Endothelial cell of umbilical vein (primary cell): ENCODE data around the gene ALDH1L2. TPM values are rescaled to one million over a fixed set of nuclear protein-coding genes. Genes with fewer than 3 reads are reported as not detected.
"Not testable (repeated sequence)": the region's sequence is repeated elsewhere in the genome, so short reads cannot be mapped to it uniquely, and the experiment has no call there.

Experiments used
- BruUV-seq: library from RNA; stranded (reverse); fragments of 400-500 nt; replicated peaks from 2 replicates; lab custom pipeline; 2021; lab: Mats Ljungman, UMichigan
- CTCF ChIA-PET: fragments of 300-600, 350-600 bp; sonication (Branson Sonifier 250); formaldehyde crosslinking; loops from one replicate; lab custom pipeline; 2021; ENCODE audit warnings: antibody characterized with exemption, inconsistent platforms; lab: Charles Lee
- POLR2A ChIA-PET: fragments of 300-600, 350-600 bp; sonication (Branson Sonifier 250); formaldehyde crosslinking; loops from one replicate; lab custom pipeline; 2021; ENCODE audit warnings: antibody characterized with exemption, inconsistent platforms; lab: Charles Lee
- DNase-seq: peaks from one replicate; pipeline ENCODE4 v3.0.0-alpha.2; 2011; ENCODE audit warnings: low read depth, low spot score
- FAIRE-seq: peaks from 2 replicates; lab custom pipeline; 2011; peaks lifted over from hg19 to GRCh38; lab: Jason Lieb, UNC
- H2AFZ ChIP-seq: 2 replicates; pipeline ENCODE4 v1.6.0; 2012; ENCODE audit warnings: low read depth, low read length, control low read depth, inconsistent platforms
- H3K27ac ChIP-seq: 2 replicates; pipeline ENCODE4 v1.5.1; 2011; ENCODE audit warnings: low read depth, mild to moderate bottlenecking, control low read depth, low read length, moderate library complexity; ENCODE audit not compliant: insufficient read depth
- H3K27me3 ChIP-seq, 2 experiments: 2 replicates each; pipeline versions ENCODE4 v1.6.0 to v1.6.1; 2011; ENCODE audit warnings: low read length in 2 of 2, mixed read lengths in 1 of 2; ENCODE audit not compliant: control insufficient read depth in 2 of 2, insufficient read depth in 2 of 2
- H3K36me3 ChIP-seq, 2 experiments: 2 replicates in 1 of 2; 3 replicates in 1 of 2; pipeline ENCODE4 v1.5.1; 2011; ENCODE audit warnings: low read length in 2 of 2, mild to moderate bottlenecking in 1 of 2, moderate library complexity in 1 of 2; ENCODE audit not compliant: control insufficient read depth in 2 of 2, insufficient read depth in 2 of 2; ENCODE audit errors: extremely low read depth in 1 of 2
- H3K4me1 ChIP-seq: 3 replicates; pipeline ENCODE4 v1.5.1; 2011; ENCODE audit warnings: mild to moderate bottlenecking, low read length; ENCODE audit not compliant: control insufficient read depth, insufficient read depth; ENCODE audit errors: extremely low read depth
- H3K4me2 ChIP-seq: 2 replicates; pipeline ENCODE4 v1.6.1; 2011; ENCODE audit warnings: low read length, control low read depth, mixed read lengths; ENCODE audit not compliant: insufficient read depth
- H3K4me3 ChIP-seq, 3 experiments: fragments of 200-600 bp in 1 of 3; sonication (generic), shearing (Covaris generic) in 1 of 3; replicated peaks in 1 of 3; 2 replicates each; pipeline ENCODE4 v1.5.1; 2011 to 2016; ENCODE audit warnings: control low read depth in 3 of 3, low read length in 3 of 3, mild to moderate bottlenecking in 2 of 3, inconsistent platforms in 1 of 3, low read depth in 1 of 3, moderate library complexity in 1 of 3; ENCODE audit not compliant: insufficient read depth in 1 of 3
- H3K79me2 ChIP-seq: 2 replicates; pipeline ENCODE4 v1.6.0; 2012; ENCODE audit warnings: low read length, inconsistent platforms; ENCODE audit not compliant: control insufficient read depth, insufficient read depth
- H3K9ac ChIP-seq: replicated peaks from 2 replicates; pipeline ENCODE3; 2011; ENCODE audit warnings: low read length, control low read depth; ENCODE audit not compliant: insufficient read depth; ENCODE audit errors: extremely low read depth
- H3K9me1 ChIP-seq: replicated peaks from 3 replicates; pipeline ENCODE4 v1.6.0; 2011; ENCODE audit warnings: mild to moderate bottlenecking, low read length; ENCODE audit not compliant: control insufficient read depth, insufficient read depth; ENCODE audit errors: extremely low read depth
- H3K9me3 ChIP-seq: replicated peaks from 2 replicates; pipeline ENCODE4 v1.5.1; 2012; ENCODE audit warnings: low read length, inconsistent platforms; ENCODE audit not compliant: control insufficient read depth, insufficient read depth
- H4K20me1 ChIP-seq: replicated peaks from 2 replicates; pipeline ENCODE3; 2011; ENCODE audit warnings: mild to moderate bottlenecking, low read length; ENCODE audit not compliant: control insufficient read depth, insufficient read depth; ENCODE audit errors: extremely low read depth
- CTCF ChIP-seq, 2 donors: IDR thresholded peaks; 1 replicate in 1 of 2; 2 replicates in 1 of 2; pipeline ENCODE4 v1.5.1; 2011; ENCODE audit warnings: low read length in 2 of 2, mild to moderate bottlenecking in 2 of 2, moderate library complexity in 2 of 2, control low read depth in 1 of 2, inconsistent platforms in 1 of 2, low read depth in 1 of 2; ENCODE audit not compliant: insufficient read depth in 1 of 2; ENCODE audit errors: extremely low read depth in 1 of 2
- MYC ChIP-seq: IDR thresholded peaks from one replicate; pipeline ENCODE4 v1.6.1; 2011; ENCODE audit warnings: mild to moderate bottlenecking, low read depth, low read length
- dilution Hi-C: fragments of 300-500 bp; cut with MboI; formaldehyde crosslinking; loops from one replicate; pipeline ENCODE4 v1.15.0; 2019; ENCODE audit warnings: low sequenced_read_pairs; ENCODE audit not compliant: extremely low pct_ligation_motif_present
- intact Hi-C: fragments of 100-400 bp; cut with micrococcal nuclease; formaldehyde crosslinking; loops from one replicate; pipeline ENCODE4 v1.10.0; 2022
- polyA plus RNA-seq, 4 experiments: library from polyadenylated mRNA; depleted of rRNA in 3 of 4; stranded (reverse) in 3 of 4; unstranded in 1 of 4; fragments of >200 nt; gene quantifications; 2 replicates each; pipeline versions ENCODE4 v1.2.1 to v1.2.3, GENCODE V29; 2011 to 2012; ENCODE audit warnings: missing spikeins in 1 of 4
- total RNA-seq: library from RNA; stranded (reverse); gene quantifications from 2 replicates; pipeline ENCODE4 v1.2.3, GENCODE V29; 2021

ALDH1L2 gene
- total and polyA plus RNA-seq, 2 donors (not counting 3 experiments of a cell fraction or from before 2014, with no cell fraction given), result 1.4 to 2.5 TPM

- H3K9me1 ChIP-seq, H2AFZ ChIP-seq, DNase-seq, H4K20me1 ChIP-seq, POLR2A ChIA-PET, H3K27me3 ChIP-seq, intact Hi-C loops, H3K27ac ChIP-seq, H3K4me1 ChIP-seq, H3K4me2 ChIP-seq, H3K4me3 ChIP-seq, BruUV-seq, H3K79me2 ChIP-seq, H3K9ac ChIP-seq, H3K36me3 ChIP-seq, H3K9me3 ChIP-seq, FAIRE-seq, dilution Hi-C loops: not testable (repeated sequence)
- CTCF ChIA-PET, result interaction anchor here (1.2 kb wide), 1 partner anchor 596 kb away, joined by 3 read pairs; no protein-coding TSS in a partner anchor
These were observed 106.6 kb downstream of the ALDH1L2 start for GRCh38 chr12:104977688-104978087.

- dilution Hi-C loops (no loop called here), intact Hi-C loops (loop anchor here (1.0 kb wide), 1 partner anchor 10 kb away; the partner anchor contains the start of gene NOPCHAP1)
- Histone ChIP-seq H3K4me3 (no peak overlapping the region), H3K9ac (no peak overlapping the region), H3K4me1 (no peaks in the 10 kb centered on the region), H3K4me2 (no peak overlapping the region), H3K79me2 (no peaks in the 10 kb centered on the region), H3K9me1 (no peaks in the 10 kb centered on the region), H3K36me3 (no peaks in the 10 kb centered on the region), H3K27me3 (peaks cover 0 to 3% of the 10 kb centered on the region in 2 experiments), H3K9me3 (no peaks in the 10 kb centered on the region), H4K20me1 (no peaks in the 10 kb centered on the region), H2AFZ (no peak overlapping the region), H3K27ac (no peak overlapping the region)
- no TSS peak for BruUV-seq
- DNase-seq, result no peak
- peak in 1 of 2 donors; percentile 2 for TF ChIP-seq CTCF (IDR thresholded peaks at IDR 0.05; ENCODE audit: extremely low read depth in 1 of 2, insufficient read depth in 1 of 2, low read depth in 1 of 2, low read length in 2 of 2)
- no peak for TF ChIP-seq MYC
- CTCF ChIA-PET, result no interaction called here
- POLR2A ChIA-PET, result no interaction called here
- no peak for FAIRE-seq
These were observed 107.6 kb downstream of the ALDH1L2 start for GRCh38 chr12:104976703-104977102.
